HCT116 (cell line): ENCODE measurements around the gene DYDC2. TPM values are rescaled to one million over a fixed set of nuclear protein-coding genes. Genes with fewer than 3 reads are reported as not detected.

Source experiments
- ATAC-seq: fragments of 200-7000 bp; cut with Tn5 transposase; 2 replicates; pipeline ENCODE4 v1.9.1; 2020; ENCODE audit warnings: mild to moderate bottlenecking, moderate library complexity
- BruUV-seq: library from RNA; stranded (reverse); fragments of 400-500 nt; replicated peaks from 2 replicates; lab custom pipeline; 2021; lab: Mats Ljungman, UMichigan
- CTCF ChIA-PET: fragments of 300-600 bp; sonication (Branson Sonifier 250); formaldehyde crosslinking; loops from one replicate; lab custom pipeline; 2021; ENCODE audit warnings: antibody characterized with exemption; lab: Charles Lee
- POLR2A ChIA-PET: fragments of 300-600, 350-600 bp; sonication (Branson Sonifier 250); formaldehyde crosslinking; loops from one replicate; lab custom pipeline; 2021; ENCODE audit warnings: antibody characterized with exemption; lab: Charles Lee
- RAD21 ChIA-PET, 2 experiments: fragments of 300-600 bp; sonication (Branson Sonifier 250); formaldehyde crosslinking; loops; one replicate each; lab custom pipeline; 2023; ENCODE audit warnings: low total read pairs in 2 of 2; ENCODE audit not compliant: uncharacterized antibody in 2 of 2, unreplicated experiment in 2 of 2, low non-redundant PET in 1 of 2; lab: Charles Lee
- DNase-seq: peaks from one replicate; pipeline ENCODE4 v3.0.0-alpha.2; 2010; ENCODE audit warnings: low read depth, low spot score
- H2AFZ ChIP-seq: fragments of 200-600 bp; shearing (Covaris generic), sonication (generic); 2 replicates; pipeline ENCODE4 v1.6.1; 2017; ENCODE audit warnings: low read depth, mixed run types, mixed read lengths, antibody characterized with exemption, low read length; ENCODE audit not compliant: poor library complexity, severe bottlenecking
- H3K27ac ChIP-seq: 2 replicates; pipeline ENCODE4 v1.5.1; 2012; ENCODE audit warnings: low read depth, low read length
- H3K27me3 ChIP-seq: fragments of 200-600 bp; sonication (generic); 2 replicates; pipeline ENCODE4 v1.6.1; 2016; ENCODE audit warnings: mixed run types, low read length, mixed read lengths; ENCODE audit not compliant: insufficient read depth
- H3K36me3 ChIP-seq, 2 experiments: fragments of 200-500 bp in 1 of 2; fragments of 200-600 bp in 1 of 2; sonication (Bioruptor generic) in 1 of 2; sonication (generic) in 1 of 2; 2 replicates each; pipeline versions ENCODE4 v1.5.1 to v1.6.1; 2014 to 2016; ENCODE audit warnings: low read length in 2 of 2, inconsistent platforms in 1 of 2, mixed read lengths in 1 of 2, mixed run types in 1 of 2; ENCODE audit not compliant: insufficient read depth in 2 of 2, control insufficient read depth in 1 of 2
- H3K4me1 ChIP-seq, 2 experiments: fragments of 200-600 bp in 1 of 2; sonication (generic) in 1 of 2; 2 replicates each; pipeline versions ENCODE4 v1.5.1 to v1.6.1; 2012 to 2017; ENCODE audit warnings: low read length in 2 of 2, inconsistent platforms in 1 of 2, mild to moderate bottlenecking in 1 of 2, mixed read lengths in 1 of 2, mixed run types in 1 of 2, moderate library complexity in 1 of 2; ENCODE audit not compliant: insufficient read depth in 2 of 2, control insufficient read depth in 1 of 2
- H3K4me2 ChIP-seq: fragments of 200-600 bp; sonication (generic); 2 replicates; pipeline ENCODE4 v1.6.1; 2017; ENCODE audit warnings: mixed run types, low read length, mixed read lengths
- H3K4me3 ChIP-seq, 2 experiments: fragments of 200-600 bp in 1 of 2; sonication (generic) in 1 of 2; replicated peaks in 1 of 2; 2 replicates each; pipeline ENCODE4 v1.5.1; 2011 to 2016; ENCODE audit warnings: low read length in 2 of 2, control low read depth in 1 of 2, low read depth in 1 of 2, mild to moderate bottlenecking in 1 of 2, mixed read lengths in 1 of 2, mixed run types in 1 of 2
- H3K79me2 ChIP-seq: fragments of 200-600 bp; sonication (generic); 2 replicates; pipeline ENCODE4 v1.6.1; 2017; ENCODE audit warnings: mild to moderate bottlenecking, mixed run types, low read length, moderate library complexity, mixed read lengths; ENCODE audit not compliant: insufficient read depth
- H3K9ac ChIP-seq: fragments of 200-600 bp; sonication (generic); 2 replicates; pipeline ENCODE4 v1.6.1; 2016; ENCODE audit warnings: low read length, mixed read lengths
- H3K9me2 ChIP-seq: fragments of 200-600 bp; sonication (generic), shearing (Covaris generic); 2 replicates; pipeline ENCODE4 v1.6.1; 2017; ENCODE audit warnings: mixed run types, mild to moderate bottlenecking, moderate library complexity; ENCODE audit not compliant: insufficient read depth
- H3K9me3 ChIP-seq, 2 experiments: fragments of 200-500 bp in 1 of 2; fragments of 200-600 bp in 1 of 2; sonication (Bioruptor generic) in 1 of 2; sonication (generic) in 1 of 2; 2 replicates each; pipeline ENCODE4 v1.6.1; 2014 to 2017; ENCODE audit warnings: low read length in 2 of 2, mixed read lengths in 2 of 2, inconsistent platforms in 1 of 2, low read depth in 1 of 2, mild to moderate bottlenecking in 1 of 2, mixed run types in 1 of 2, moderate library complexity in 1 of 2; ENCODE audit not compliant: control insufficient read depth in 1 of 2, insufficient read depth in 1 of 2
- H4K20me1 ChIP-seq: fragments of 200-600 bp; sonication (generic), shearing (Covaris generic); 2 replicates; pipeline ENCODE4 v1.6.1; 2017; ENCODE audit warnings: mixed run types, mild to moderate bottlenecking, moderate library complexity; ENCODE audit not compliant: insufficient read depth
- CEBPB ChIP-seq: IDR thresholded peaks from 2 replicates; pipeline ENCODE4 v1.6.1; 2012; ENCODE audit warnings: low read depth
- EGR1 ChIP-seq: IDR thresholded peaks from 2 replicates; pipeline ENCODE4 v1.6.1; 2012; ENCODE audit warnings: low read depth
- ELF1 ChIP-seq: IDR thresholded peaks from 2 replicates; pipeline ENCODE4 v1.6.1; 2012; ENCODE audit warnings: low read depth, borderline replicate concordance
- EZH2 ChIP-seq: fragments of 200-600 bp; sonication (generic); IDR thresholded peaks from 2 replicates; pipeline ENCODE4 v1.6.1; 2017; ENCODE audit warnings: antibody characterized with exemption, mixed run types
- EZH2phosphoT487 ChIP-seq: fragments of 200-600 bp; IDR thresholded peaks from 2 replicates; pipeline ENCODE4 v1.6.1; 2018; ENCODE audit warnings: antibody characterized with exemption, borderline replicate concordance
- JUND ChIP-seq: IDR thresholded peaks from 2 replicates; pipeline ENCODE4 v1.6.1; 2012
- MAX ChIP-seq: IDR thresholded peaks from 2 replicates; pipeline ENCODE4 v1.6.1; 2012
- POLR2A ChIP-seq: IDR thresholded peaks from 2 replicates; pipeline ENCODE4 v1.7.0; 2011; ENCODE audit warnings: borderline replicate concordance; ENCODE audit not compliant: insufficient read depth, insufficient read length; ENCODE audit errors: extremely low read depth
- POLR2AphosphoS5 ChIP-seq: IDR thresholded peaks from 2 replicates; pipeline ENCODE4 v1.6.1; 2011; ENCODE audit warnings: mild to moderate bottlenecking, low read depth, low read length, moderate library complexity
- RAD21 ChIP-seq: IDR thresholded peaks from 2 replicates; pipeline ENCODE4 v1.6.1; 2012; ENCODE audit warnings: low read depth, mild to moderate bottlenecking
- SP1 ChIP-seq: IDR thresholded peaks from 2 replicates; pipeline ENCODE4 v1.6.1; 2012; ENCODE audit warnings: low read depth
- SRF ChIP-seq: IDR thresholded peaks from 2 replicates; pipeline ENCODE4 v1.6.1; 2012; ENCODE audit warnings: low read depth
- TCF7L2 ChIP-seq: IDR thresholded peaks from 2 replicates; pipeline ENCODE4 v1.7.0; 2011; ENCODE audit warnings: borderline replicate concordance, inconsistent platforms; ENCODE audit not compliant: insufficient read depth, insufficient read length; ENCODE audit errors: extremely low read depth
- YY1 ChIP-seq: IDR thresholded peaks from 2 replicates; pipeline ENCODE4 v1.6.1; 2011; ENCODE audit warnings: low read length, low read depth, moderate library complexity, mild to moderate bottlenecking; ENCODE audit not compliant: insufficient replicate concordance; ENCODE audit errors: extremely low read depth
- ZNF274 ChIP-seq: fragments of 200-500 bp; sonication (Bioruptor generic); IDR thresholded peaks from 2 replicates; pipeline ENCODE4 v1.6.1; 2014; ENCODE audit warnings: mild to moderate bottlenecking, low read depth, low read length, inconsistent platforms
- intact Hi-C: fragments of 100-400 bp; cut with micrococcal nuclease; formaldehyde crosslinking; loops from 2 replicates; pipeline ENCODE4 v1.10.0; 2022
- total RNA-seq: library from RNA; stranded (reverse); gene quantifications from one replicate; pipeline ENCODE4 v1.2.1, GENCODE V29; 2021; ENCODE audit not compliant: unreplicated experiment
- TF ChIP-seq, protein P1 (sequence below), 3 experiments: fragments of 200-600 bp in 1 of 3; sonication (generic) in 1 of 3; IDR thresholded peaks in 2 of 3; conservative IDR thresholded peaks in 1 of 3; 2 replicates each; pipeline ENCODE4 v1.5.1; 2012 to 2017; ENCODE audit warnings: low read depth in 2 of 3, low read length in 2 of 3, antibody characterized with exemption in 1 of 3, borderline replicate concordance in 1 of 3, control low read depth in 1 of 3, mild to moderate bottlenecking in 1 of 3, mixed read lengths in 1 of 3, mixed run types in 1 of 3, moderate library complexity in 1 of 3; ENCODE audit not compliant: insufficient read depth in 1 of 3
- TF ChIP-seq, protein P2 (sequence below): IDR thresholded peaks from 2 replicates; pipeline ENCODE4 v1.6.1; 2012; ENCODE audit warnings: low read depth

DYDC2 gene
- total RNA-seq, 1 experiment from 2014 or later: not detected

GRCh38 chr10:80319725-80320290 is 36.8 kb upstream of the DYDC2 start:
- TF ChIP-seq EGR1 (no peak), POLR2A (no peak), MAX (no peak), SRF (no peak), SP1 (no peak), YY1 (no peak), JUND (no peak), EZH2phosphoT487 (no peak), CEBPB (no peak), TCF7L2 (no peak), RAD21 (no peak), ZNF274 (no peak), ELF1 (no peak), POLR2AphosphoS5 (no peak), EZH2 (no peak)
- TF ChIP-seq, protein P1, sequence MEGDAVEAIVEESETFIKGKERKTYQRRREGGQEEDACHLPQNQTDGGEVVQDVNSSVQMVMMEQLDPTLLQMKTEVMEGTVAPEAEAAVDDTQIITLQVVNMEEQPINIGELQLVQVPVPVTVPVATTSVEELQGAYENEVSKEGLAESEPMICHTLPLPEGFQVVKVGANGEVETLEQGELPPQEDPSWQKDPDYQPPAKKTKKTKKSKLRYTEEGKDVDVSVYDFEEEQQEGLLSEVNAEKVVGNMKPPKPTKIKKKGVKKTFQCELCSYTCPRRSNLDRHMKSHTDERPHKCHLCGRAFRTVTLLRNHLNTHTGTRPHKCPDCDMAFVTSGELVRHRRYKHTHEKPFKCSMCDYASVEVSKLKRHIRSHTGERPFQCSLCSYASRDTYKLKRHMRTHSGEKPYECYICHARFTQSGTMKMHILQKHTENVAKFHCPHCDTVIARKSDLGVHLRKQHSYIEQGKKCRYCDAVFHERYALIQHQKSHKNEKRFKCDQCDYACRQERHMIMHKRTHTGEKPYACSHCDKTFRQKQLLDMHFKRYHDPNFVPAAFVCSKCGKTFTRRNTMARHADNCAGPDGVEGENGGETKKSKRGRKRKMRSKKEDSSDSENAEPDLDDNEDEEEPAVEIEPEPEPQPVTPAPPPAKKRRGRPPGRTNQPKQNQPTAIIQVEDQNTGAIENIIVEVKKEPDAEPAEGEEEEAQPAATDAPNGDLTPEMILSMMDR (IDR thresholded peaks at IDR 0.05 in 2 of 3, conservative IDR thresholded peaks at IDR 0.05 in 1 of 3; ENCODE audit: borderline replicate concordance in 1 of 3, insufficient read depth in 1 of 3, low read depth in 2 of 3, low read length in 2 of 3): no peak
- TF ChIP-seq, protein P2, sequence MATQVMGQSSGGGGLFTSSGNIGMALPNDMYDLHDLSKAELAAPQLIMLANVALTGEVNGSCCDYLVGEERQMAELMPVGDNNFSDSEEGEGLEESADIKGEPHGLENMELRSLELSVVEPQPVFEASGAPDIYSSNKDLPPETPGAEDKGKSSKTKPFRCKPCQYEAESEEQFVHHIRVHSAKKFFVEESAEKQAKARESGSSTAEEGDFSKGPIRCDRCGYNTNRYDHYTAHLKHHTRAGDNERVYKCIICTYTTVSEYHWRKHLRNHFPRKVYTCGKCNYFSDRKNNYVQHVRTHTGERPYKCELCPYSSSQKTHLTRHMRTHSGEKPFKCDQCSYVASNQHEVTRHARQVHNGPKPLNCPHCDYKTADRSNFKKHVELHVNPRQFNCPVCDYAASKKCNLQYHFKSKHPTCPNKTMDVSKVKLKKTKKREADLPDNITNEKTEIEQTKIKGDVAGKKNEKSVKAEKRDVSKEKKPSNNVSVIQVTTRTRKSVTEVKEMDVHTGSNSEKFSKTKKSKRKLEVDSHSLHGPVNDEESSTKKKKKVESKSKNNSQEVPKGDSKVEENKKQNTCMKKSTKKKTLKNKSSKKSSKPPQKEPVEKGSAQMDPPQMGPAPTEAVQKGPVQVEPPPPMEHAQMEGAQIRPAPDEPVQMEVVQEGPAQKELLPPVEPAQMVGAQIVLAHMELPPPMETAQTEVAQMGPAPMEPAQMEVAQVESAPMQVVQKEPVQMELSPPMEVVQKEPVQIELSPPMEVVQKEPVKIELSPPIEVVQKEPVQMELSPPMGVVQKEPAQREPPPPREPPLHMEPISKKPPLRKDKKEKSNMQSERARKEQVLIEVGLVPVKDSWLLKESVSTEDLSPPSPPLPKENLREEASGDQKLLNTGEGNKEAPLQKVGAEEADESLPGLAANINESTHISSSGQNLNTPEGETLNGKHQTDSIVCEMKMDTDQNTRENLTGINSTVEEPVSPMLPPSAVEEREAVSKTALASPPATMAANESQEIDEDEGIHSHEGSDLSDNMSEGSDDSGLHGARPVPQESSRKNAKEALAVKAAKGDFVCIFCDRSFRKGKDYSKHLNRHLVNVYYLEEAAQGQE: no peak
- no peaks in the 10 kb centered on the region for H3K79me2 ChIP-seq
- no peaks in the 10 kb centered on the region for H3K9me3 ChIP-seq
- no peaks in the 10 kb centered on the region for H4K20me1 ChIP-seq
- no peak overlapping the region for H3K9ac ChIP-seq
- ATAC-seq (no peak), DNase-seq (no peak)
- POLR2A ChIA-PET: no interaction called here
- peaks cover 3% of the 10 kb centered on the region; the same call in 1 of the 2 replicates for H3K9me2 ChIP-seq
- intact Hi-C loops: no loop called here
- H3K4me2 ChIP-seq: no peak overlapping the region
- CTCF ChIA-PET: no interaction called here
- no TSS peak for BruUV-seq
- no peak overlapping the region for H3K4me3 ChIP-seq
- RAD21 ChIA-PET: no interaction called here
- no peak overlapping the region for H3K27ac ChIP-seq
- no peaks in the 10 kb centered on the region for H3K36me3 ChIP-seq
- peaks cover 0 to 10% of the 10 kb centered on the region in 2 experiments; a peak in 3 of 4 replicates for H3K4me1 ChIP-seq
- no peaks in the 10 kb centered on the region for H3K27me3 ChIP-seq
- H2AFZ ChIP-seq: no peak overlapping the region
